ENCODE measurements around the gene WDCP.

GRCh38 chr2:24022975-24023575, 24.1 kb downstream of the WDCP start:
- TF ChIP-seq POLR2A (IDR thresholded peaks at IDR 0.05), result no peak
- TF ChIP-seq, protein P1, sequence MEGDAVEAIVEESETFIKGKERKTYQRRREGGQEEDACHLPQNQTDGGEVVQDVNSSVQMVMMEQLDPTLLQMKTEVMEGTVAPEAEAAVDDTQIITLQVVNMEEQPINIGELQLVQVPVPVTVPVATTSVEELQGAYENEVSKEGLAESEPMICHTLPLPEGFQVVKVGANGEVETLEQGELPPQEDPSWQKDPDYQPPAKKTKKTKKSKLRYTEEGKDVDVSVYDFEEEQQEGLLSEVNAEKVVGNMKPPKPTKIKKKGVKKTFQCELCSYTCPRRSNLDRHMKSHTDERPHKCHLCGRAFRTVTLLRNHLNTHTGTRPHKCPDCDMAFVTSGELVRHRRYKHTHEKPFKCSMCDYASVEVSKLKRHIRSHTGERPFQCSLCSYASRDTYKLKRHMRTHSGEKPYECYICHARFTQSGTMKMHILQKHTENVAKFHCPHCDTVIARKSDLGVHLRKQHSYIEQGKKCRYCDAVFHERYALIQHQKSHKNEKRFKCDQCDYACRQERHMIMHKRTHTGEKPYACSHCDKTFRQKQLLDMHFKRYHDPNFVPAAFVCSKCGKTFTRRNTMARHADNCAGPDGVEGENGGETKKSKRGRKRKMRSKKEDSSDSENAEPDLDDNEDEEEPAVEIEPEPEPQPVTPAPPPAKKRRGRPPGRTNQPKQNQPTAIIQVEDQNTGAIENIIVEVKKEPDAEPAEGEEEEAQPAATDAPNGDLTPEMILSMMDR (IDR thresholded peaks at IDR 0.05), result no peak
- no peak for TF ChIP-seq POLR2AphosphoS5 (IDR thresholded peaks at IDR 0.05)

All from upper lobe of left lung (tissue), 4 donors.